ENCODE results near the gene EGLN3.

- no peak for TF ChIP-seq EZH2 (IDR thresholded peaks at IDR 0.05; ENCODE audit: borderline replicate concordance, low read depth, low read length, severe bottlenecking)
- no peak for TF ChIP-seq CTCF (IDR thresholded peaks at IDR 0.05; ENCODE audit: borderline replicate concordance, extremely low read depth, low read length, poor library complexity, severe bottlenecking)
These were observed 33.2 kb downstream of the EGLN3 start for GRCh38 chr14:33917661-33918060.
